Measurements from ENCODE around the gene EMC1. TPM values are rescaled to one million over a fixed set of nuclear protein-coding genes. Genes with fewer than 3 reads are reported as not detected.

EMC1 gene
- polyA plus RNA-seq, 2 of the 4 experiments (the other 2 are of a cell fraction): 25.8 to 32.2 TPM

- no peaks in the 10 kb centered on the region for H3K9me3 ChIP-seq
- FAIRE-seq: no peak
- ChIA-PET CTCF (interaction anchor here (1.1 to 1.3 kb wide), 2 partner anchors 19 to 23 kb away, joined by 3 to 6 read pairs; no protein-coding TSS in a partner anchor), POLR2A (interaction anchor here (1.0 kb wide), 1 partner anchor 9 kb away, joined by 3 read pairs; the partner anchor contains the start of genes EMC1 and MRTO4)
- no peaks in the 10 kb centered on the region for H3K4me1 ChIP-seq
- TF ChIP-seq EP300 (IDR thresholded peaks at IDR 0.05) (no peak), REST (IDR thresholded peaks at IDR 0.05) (no peak), FOXS1 (CRISPR knock-in tag; IDR thresholded peaks at IDR 0.05) (no peak), BHLHE40 (IDR thresholded peaks at IDR 0.05; ENCODE audit: low read depth, low read length) (no peak), SREBF2 (IDR thresholded peaks at IDR 0.05) (no peak), CTCF (IDR thresholded peaks at IDR 0.05) (no peak), EHF (CRISPR knock-in tag; IDR thresholded peaks at IDR 0.05) (no peak), FOSL2 (IDR thresholded peaks at IDR 0.05) (no peak), FOSL2 (CRISPR knock-in tag; IDR thresholded peaks at IDR 0.05) (no peak)
- ATAC-seq: peak; percentile 28 to 31; a peak in 4 of 6 replicates
- whole genome bisulfite sequencing (ENCODE audit: missing lambda C conversion rate): 80% methylated on average over 15 of the region's 21 CpGs
- no peak overlapping the region for H3K4me3 ChIP-seq
- H3K4me2 ChIP-seq: no peak overlapping the region
- H3K27ac ChIP-seq: no peak overlapping the region
- DNase-seq (ENCODE audit: low read depth in 1 of 2, low spot score in 1 of 2): peak in 1 of 2 experiments; percentile 7
These were observed 9.2 kb upstream of the EMC1 start for GRCh38 chr1:19260211-19261138.

- TF ChIP-seq HOXB5 (CRISPR knock-in tag; IDR thresholded peaks at IDR 0.05) (no peak), NR3C1 (IDR thresholded peaks at IDR 0.05) (no peak), REST (IDR thresholded peaks at IDR 0.05) (no peak), NPAS2 (CRISPR knock-in tag; IDR thresholded peaks at IDR 0.05; ENCODE audit: borderline replicate concordance) (no peak), RAD21 (conservative IDR thresholded peaks at IDR 0.05 in 1 of 2, IDR thresholded peaks at IDR 0.05 in 1 of 2) (no peak), MAFK (IDR thresholded peaks at IDR 0.05; ENCODE audit: partially characterized antibody) (no peak), CHD4 (IDR thresholded peaks at IDR 0.05; ENCODE audit: borderline replicate concordance) (no peak)
- Histone ChIP-seq H3K9me3 (no peaks in the 10 kb centered on the region), H3K4me3 (no peak overlapping the region), H3K4me1 (peaks cover 9% of the 10 kb centered on the region; the same call in 2 of the 3 replicates), H3K27ac (no peak overlapping the region), H3K4me2 (no peak overlapping the region)
- POLR2A ChIA-PET: no interaction called here
- CTCF ChIA-PET: interaction anchor here (1.2 kb wide), 1 partner anchor 22 kb away, joined by 5 read pairs; no protein-coding TSS in a partner anchor
- FAIRE-seq (no peak), ATAC-seq (no peak), DNase-seq (ENCODE audit: low read depth in 1 of 2, low spot score in 1 of 2) (no peak)
- WGBS (ENCODE audit: missing lambda C conversion rate): 97% methylated on average over 10 of the region's 10 CpGs
These were observed 7.0 kb upstream of the EMC1 start for GRCh38 chr1:19258353-19258752.

All from A549 (cell line).